ENCODE measurements around the gene ARHGEF10L.

ARHGEF10L gene

GRCh38 chr1:17670587-17671313, 131.3 kb downstream of the ARHGEF10L start:
- Histone ChIP-seq H3K36me3 (ENCODE audit: insufficient read depth, low read length) (no peaks in the 10 kb centered on the region), H3K27me3 (ENCODE audit: insufficient read depth, low read length) (no peaks in the 10 kb centered on the region)

GRCh38 chr1:17671314-17671705, 131.8 kb downstream of the ARHGEF10L start:
- Histone ChIP-seq H3K27me3 (ENCODE audit: insufficient read depth, low read length) (no peaks in the 10 kb centered on the region), H3K79me2 (ENCODE audit: control insufficient read depth, insufficient read depth, low read length, unreplicated experiment) (no peaks in the 10 kb centered on the region), H3K27ac (ENCODE audit: low read depth, low read length) (no peak overlapping the region), H3K36me3 (ENCODE audit: insufficient read depth, low read length) (no peaks in the 10 kb centered on the region), H3K4me1 (ENCODE audit: control insufficient read depth, insufficient read depth, low read length, unreplicated experiment) (no peaks in the 10 kb centered on the region), H3K4me3 (ENCODE audit: low read depth, low read length) (no peak overlapping the region), H2AFZ (ENCODE audit: low read length, unreplicated experiment) (no peak overlapping the region)

More at GRCh38 chr1:17670587-17671313, 131.3 kb downstream of the ARHGEF10L start:
- no peaks in the 10 kb centered on the region for H3K79me2 ChIP-seq (ENCODE audit: control insufficient read depth, insufficient read depth, low read length, unreplicated experiment)
- no peak overlapping the region for H3K4me3 ChIP-seq (ENCODE audit: low read depth, low read length)
- no peak overlapping the region for H3K27ac ChIP-seq (ENCODE audit: low read depth, low read length)
- no peak overlapping the region for H2AFZ ChIP-seq (ENCODE audit: low read length, unreplicated experiment)
- H3K4me1 ChIP-seq (ENCODE audit: control insufficient read depth, insufficient read depth, low read length, unreplicated experiment) = no peaks in the 10 kb centered on the region

GRCh38 chr1:17671741-17672140, 132.2 kb downstream of the ARHGEF10L start:
- Histone ChIP-seq H3K4me1 (ENCODE audit: control insufficient read depth, insufficient read depth, low read length, unreplicated experiment) (no peaks in the 10 kb centered on the region), H3K4me3 (ENCODE audit: low read depth, low read length) (no peak overlapping the region), H3K36me3 (ENCODE audit: insufficient read depth, low read length) (no peaks in the 10 kb centered on the region), H2AFZ (ENCODE audit: low read length, unreplicated experiment) (no peak overlapping the region), H3K79me2 (ENCODE audit: control insufficient read depth, insufficient read depth, low read length, unreplicated experiment) (no peaks in the 10 kb centered on the region), H3K27me3 (ENCODE audit: insufficient read depth, low read length) (no peaks in the 10 kb centered on the region), H3K27ac (ENCODE audit: low read depth, low read length) (no peak overlapping the region)

GRCh38 chr1:17672226-17672625, 132.7 kb downstream of the ARHGEF10L start:
- Histone ChIP-seq H3K4me1 (ENCODE audit: control insufficient read depth, insufficient read depth, low read length, unreplicated experiment) (no peaks in the 10 kb centered on the region), H3K79me2 (ENCODE audit: control insufficient read depth, insufficient read depth, low read length, unreplicated experiment) (no peaks in the 10 kb centered on the region), H3K36me3 (ENCODE audit: insufficient read depth, low read length) (no peaks in the 10 kb centered on the region), H3K4me3 (ENCODE audit: low read depth, low read length) (no peak overlapping the region), H3K27me3 (ENCODE audit: insufficient read depth, low read length) (no peaks in the 10 kb centered on the region), H2AFZ (ENCODE audit: low read length, unreplicated experiment) (no peak overlapping the region), H3K27ac (ENCODE audit: low read depth, low read length) (no peak overlapping the region)

GRCh38 chr1:17673329-17674072, 134.0 kb downstream of the ARHGEF10L start:
- Histone ChIP-seq H3K27ac (ENCODE audit: low read depth, low read length) (no peak overlapping the region), H3K36me3 (ENCODE audit: insufficient read depth, low read length) (no peaks in the 10 kb centered on the region), H2AFZ (ENCODE audit: low read length, unreplicated experiment) (no peak overlapping the region), H3K27me3 (ENCODE audit: insufficient read depth, low read length) (no peaks in the 10 kb centered on the region), H3K4me3 (ENCODE audit: low read depth, low read length) (no peak overlapping the region), H3K79me2 (ENCODE audit: control insufficient read depth, insufficient read depth, low read length, unreplicated experiment) (no peaks in the 10 kb centered on the region), H3K4me1 (ENCODE audit: control insufficient read depth, insufficient read depth, low read length, unreplicated experiment) (no peaks in the 10 kb centered on the region)

GRCh38 chr1:17674726-17675500, 135.4 kb downstream of the ARHGEF10L start:
- no peaks in the 10 kb centered on the region for H3K36me3 ChIP-seq (ENCODE audit: insufficient read depth, low read length)
- H3K27ac ChIP-seq (ENCODE audit: low read depth, low read length) = no peak overlapping the region
- H3K4me3 ChIP-seq (ENCODE audit: low read depth, low read length) = no peak overlapping the region
- H3K4me1 ChIP-seq (ENCODE audit: control insufficient read depth, insufficient read depth, low read length, unreplicated experiment) = no peaks in the 10 kb centered on the region
- H3K27me3 ChIP-seq (ENCODE audit: insufficient read depth, low read length) = no peaks in the 10 kb centered on the region
- H3K79me2 ChIP-seq (ENCODE audit: control insufficient read depth, insufficient read depth, low read length, unreplicated experiment) = no peaks in the 10 kb centered on the region
- H2AFZ ChIP-seq (ENCODE audit: low read length, unreplicated experiment) = no peak overlapping the region

- no peak overlapping the region for H3K4me3 ChIP-seq (ENCODE audit: low read depth, low read length)
- no peaks in the 10 kb centered on the region for H3K27me3 ChIP-seq (ENCODE audit: insufficient read depth, low read length)
- H3K79me2 ChIP-seq (ENCODE audit: control insufficient read depth, insufficient read depth, low read length, unreplicated experiment) = no peaks in the 10 kb centered on the region
- no peaks in the 10 kb centered on the region for H3K36me3 ChIP-seq (ENCODE audit: insufficient read depth, low read length)
- H2AFZ ChIP-seq (ENCODE audit: low read length, unreplicated experiment) = no peak overlapping the region
- no peak overlapping the region for H3K27ac ChIP-seq (ENCODE audit: low read depth, low read length)
- no peaks in the 10 kb centered on the region for H3K4me1 ChIP-seq (ENCODE audit: control insufficient read depth, insufficient read depth, low read length, unreplicated experiment)
Observed at GRCh38 chr1:17675744-17676143, 136.2 kb downstream of the ARHGEF10L start.

- H3K27me3 ChIP-seq (ENCODE audit: insufficient read depth, low read length) = no peaks in the 10 kb centered on the region
- H2AFZ ChIP-seq (ENCODE audit: low read length, unreplicated experiment) = no peak overlapping the region
- H3K27ac ChIP-seq (ENCODE audit: low read depth, low read length) = no peak overlapping the region
- no peaks in the 10 kb centered on the region for H3K79me2 ChIP-seq (ENCODE audit: control insufficient read depth, insufficient read depth, low read length, unreplicated experiment)
- H3K4me3 ChIP-seq (ENCODE audit: low read depth, low read length) = no peak overlapping the region
- H3K36me3 ChIP-seq (ENCODE audit: insufficient read depth, low read length) = no peaks in the 10 kb centered on the region
- H3K4me1 ChIP-seq (ENCODE audit: control insufficient read depth, insufficient read depth, low read length, unreplicated experiment) = no peaks in the 10 kb centered on the region
Observed at GRCh38 chr1:17676387-17677060, 137.0 kb downstream of the ARHGEF10L start.

- no peaks in the 10 kb centered on the region for H3K27me3 ChIP-seq (ENCODE audit: insufficient read depth, low read length)
- no peak overlapping the region for H2AFZ ChIP-seq (ENCODE audit: low read length, unreplicated experiment)
- no peaks in the 10 kb centered on the region for H3K4me1 ChIP-seq (ENCODE audit: control insufficient read depth, insufficient read depth, low read length, unreplicated experiment)
- H3K27ac ChIP-seq (ENCODE audit: low read depth, low read length) = no peak overlapping the region
- H3K79me2 ChIP-seq (ENCODE audit: control insufficient read depth, insufficient read depth, low read length, unreplicated experiment) = no peaks in the 10 kb centered on the region
- H3K4me3 ChIP-seq (ENCODE audit: low read depth, low read length) = no peak overlapping the region
- no peaks in the 10 kb centered on the region for H3K36me3 ChIP-seq (ENCODE audit: insufficient read depth, low read length)
Observed at GRCh38 chr1:17678011-17678410, 138.5 kb downstream of the ARHGEF10L start.

- H2AFZ ChIP-seq (ENCODE audit: low read length, unreplicated experiment) = no peak overlapping the region
- no peaks in the 10 kb centered on the region for H3K36me3 ChIP-seq (ENCODE audit: insufficient read depth, low read length)
- no peaks in the 10 kb centered on the region for H3K79me2 ChIP-seq (ENCODE audit: control insufficient read depth, insufficient read depth, low read length, unreplicated experiment)
- H3K4me1 ChIP-seq (ENCODE audit: control insufficient read depth, insufficient read depth, low read length, unreplicated experiment) = no peaks in the 10 kb centered on the region
- H3K27ac ChIP-seq (ENCODE audit: low read depth, low read length) = no peak overlapping the region
- no peaks in the 10 kb centered on the region for H3K27me3 ChIP-seq (ENCODE audit: insufficient read depth, low read length)
- no peak overlapping the region for H3K4me3 ChIP-seq (ENCODE audit: low read depth, low read length)
Observed at GRCh38 chr1:17679856-17680255, 140.4 kb downstream of the ARHGEF10L start.

Measured in ACC112 (cell line).